HFFc6 (cell line): ENCODE data around the gene SMARCB1. TPM values are rescaled to one million over a fixed set of nuclear protein-coding genes. Genes with fewer than 3 reads are reported as not detected.

Experiments used
- DNase-seq: peaks from one replicate; pipeline ENCODE4 v3.0.0-alpha.2; 2018
- H3K27ac Mint-ChIP-seq: 2 replicates; pipeline ENCODE4 v1.8.0; 2020; ENCODE audit warnings: mild to moderate bottlenecking, mixed read lengths
- H3K27me3 Mint-ChIP-seq: 2 replicates; pipeline ENCODE4 v1.8.0; 2021; ENCODE audit warnings: mild to moderate bottlenecking, moderate library complexity, mixed read lengths; ENCODE audit not compliant: insufficient read depth
- H3K36me3 Mint-ChIP-seq: 2 replicates; pipeline ENCODE4 v1.8.0; 2021; ENCODE audit warnings: low read depth, mixed read lengths
- H3K4me1 Mint-ChIP-seq: 2 replicates; pipeline ENCODE4 v1.8.0; 2020; ENCODE audit warnings: low read depth, mixed read lengths
- H3K4me3 Mint-ChIP-seq: 2 replicates; pipeline ENCODE4 v1.8.0; 2020; ENCODE audit warnings: mild to moderate bottlenecking, moderate library complexity, mixed read lengths
- H3K9me3 Mint-ChIP-seq: 2 replicates; pipeline ENCODE4 v1.8.0; 2020; ENCODE audit warnings: mild to moderate bottlenecking, mixed read lengths
- total RNA-seq, 6 experiments: library from RNA; stranded (reverse); fragmentation: NEBNext Ultra II Directional; extraction: Animal tissue kit (Norgen Biotek cat#: 25700); gene quantifications; 2 replicates in 1 of 6; 3 replicates in 5 of 6; pipeline ENCODE4 v1.2.3, GENCODE V29; 2021
- TF ChIP-seq, protein P1 (sequence below): fragments of 200-600 bp; sonication (generic); IDR thresholded peaks from 2 replicates; pipeline ENCODE4 v1.5.0; 2021; ENCODE audit warnings: antibody characterized with exemption, mild to moderate bottlenecking

SMARCB1 gene
- total RNA-seq, 6 experiments from 2014 or later, result 91.5 to 101 (median 97.3) TPM

DNA sequence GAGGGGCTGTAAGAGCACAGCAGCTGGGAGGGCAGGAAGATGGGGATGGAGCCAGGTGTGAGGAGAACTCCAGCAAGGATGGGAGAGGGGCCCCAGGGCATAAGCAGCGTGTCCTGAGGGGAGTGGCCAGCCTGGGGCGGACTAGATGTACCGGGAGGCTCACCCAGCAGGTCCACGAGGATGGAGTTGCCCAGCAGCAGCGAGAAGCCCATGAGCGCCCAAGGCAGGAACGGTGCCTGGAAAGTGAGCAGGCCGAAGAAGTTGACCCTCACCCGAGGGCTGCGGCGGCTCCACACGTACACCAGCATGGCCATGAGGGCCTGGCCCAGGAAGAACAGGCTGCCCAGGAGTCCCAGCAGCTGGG lies 50.7 kb downstream of the SMARCB1 start:
- H3K4me3 Mint-ChIP-seq, result no peak overlapping the region; the same call in 1 of the 2 replicates
- H3K4me1 Mint-ChIP-seq, result peaks cover 22% of the 10 kb centered on the region
- H3K27me3 Mint-ChIP-seq, result peaks cover 26% of the 10 kb centered on the region
- peaks cover 4% of the 10 kb centered on the region; the same call in 1 of the 2 replicates for H3K9me3 Mint-ChIP-seq
- DNase-seq, result no peak
- no peak overlapping the region for H3K27ac Mint-ChIP-seq
- TF ChIP-seq, protein P1, sequence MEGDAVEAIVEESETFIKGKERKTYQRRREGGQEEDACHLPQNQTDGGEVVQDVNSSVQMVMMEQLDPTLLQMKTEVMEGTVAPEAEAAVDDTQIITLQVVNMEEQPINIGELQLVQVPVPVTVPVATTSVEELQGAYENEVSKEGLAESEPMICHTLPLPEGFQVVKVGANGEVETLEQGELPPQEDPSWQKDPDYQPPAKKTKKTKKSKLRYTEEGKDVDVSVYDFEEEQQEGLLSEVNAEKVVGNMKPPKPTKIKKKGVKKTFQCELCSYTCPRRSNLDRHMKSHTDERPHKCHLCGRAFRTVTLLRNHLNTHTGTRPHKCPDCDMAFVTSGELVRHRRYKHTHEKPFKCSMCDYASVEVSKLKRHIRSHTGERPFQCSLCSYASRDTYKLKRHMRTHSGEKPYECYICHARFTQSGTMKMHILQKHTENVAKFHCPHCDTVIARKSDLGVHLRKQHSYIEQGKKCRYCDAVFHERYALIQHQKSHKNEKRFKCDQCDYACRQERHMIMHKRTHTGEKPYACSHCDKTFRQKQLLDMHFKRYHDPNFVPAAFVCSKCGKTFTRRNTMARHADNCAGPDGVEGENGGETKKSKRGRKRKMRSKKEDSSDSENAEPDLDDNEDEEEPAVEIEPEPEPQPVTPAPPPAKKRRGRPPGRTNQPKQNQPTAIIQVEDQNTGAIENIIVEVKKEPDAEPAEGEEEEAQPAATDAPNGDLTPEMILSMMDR, result no peak
- peaks cover 12% of the 10 kb centered on the region; the same call in 1 of the 2 replicates for H3K36me3 Mint-ChIP-seq

DNA sequence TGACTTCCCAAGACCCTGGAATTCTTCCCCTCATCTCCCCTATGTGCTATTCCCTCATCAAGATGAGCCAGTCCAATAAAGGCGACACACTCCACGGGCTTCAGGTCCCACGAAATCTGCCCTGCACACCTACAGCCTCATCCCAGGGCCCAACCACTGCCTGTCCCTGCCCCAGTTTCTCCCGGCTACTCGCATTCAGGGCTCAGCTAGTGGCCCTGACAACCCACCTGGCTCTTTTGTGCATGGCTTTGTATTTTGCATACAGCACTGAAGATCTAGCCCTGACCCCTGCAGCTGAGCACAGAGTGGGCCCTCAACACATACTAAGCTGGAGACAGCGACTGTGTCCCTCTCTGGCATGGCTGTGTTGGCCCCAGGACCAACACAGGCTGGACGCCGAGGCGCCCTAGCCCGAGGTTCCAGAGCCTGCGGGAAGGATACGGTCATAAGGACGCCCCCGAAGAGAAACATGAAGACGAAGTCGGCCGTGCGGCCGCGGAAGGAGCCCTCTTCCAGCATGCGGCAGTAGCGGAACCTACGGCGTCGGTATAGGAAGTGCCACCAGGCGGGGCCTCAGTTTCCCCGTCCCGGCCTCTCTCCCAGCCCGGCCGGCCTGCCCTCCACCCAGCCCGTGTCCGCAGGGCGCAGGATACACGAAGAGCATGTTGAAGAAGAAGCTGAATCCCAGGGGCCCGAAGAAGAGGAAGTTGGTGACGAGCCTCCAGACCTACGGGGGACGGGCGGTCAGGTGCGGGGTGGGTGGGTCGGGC lies 51.3 kb downstream of the SMARCB1 start:
- Mint-ChIP-seq H3K27ac (no peak overlapping the region; the same call in 1 of the 2 replicates), H3K4me1 (peaks cover 22% of the 10 kb centered on the region)
- TF ChIP-seq, protein P1, result no peak

DNA sequence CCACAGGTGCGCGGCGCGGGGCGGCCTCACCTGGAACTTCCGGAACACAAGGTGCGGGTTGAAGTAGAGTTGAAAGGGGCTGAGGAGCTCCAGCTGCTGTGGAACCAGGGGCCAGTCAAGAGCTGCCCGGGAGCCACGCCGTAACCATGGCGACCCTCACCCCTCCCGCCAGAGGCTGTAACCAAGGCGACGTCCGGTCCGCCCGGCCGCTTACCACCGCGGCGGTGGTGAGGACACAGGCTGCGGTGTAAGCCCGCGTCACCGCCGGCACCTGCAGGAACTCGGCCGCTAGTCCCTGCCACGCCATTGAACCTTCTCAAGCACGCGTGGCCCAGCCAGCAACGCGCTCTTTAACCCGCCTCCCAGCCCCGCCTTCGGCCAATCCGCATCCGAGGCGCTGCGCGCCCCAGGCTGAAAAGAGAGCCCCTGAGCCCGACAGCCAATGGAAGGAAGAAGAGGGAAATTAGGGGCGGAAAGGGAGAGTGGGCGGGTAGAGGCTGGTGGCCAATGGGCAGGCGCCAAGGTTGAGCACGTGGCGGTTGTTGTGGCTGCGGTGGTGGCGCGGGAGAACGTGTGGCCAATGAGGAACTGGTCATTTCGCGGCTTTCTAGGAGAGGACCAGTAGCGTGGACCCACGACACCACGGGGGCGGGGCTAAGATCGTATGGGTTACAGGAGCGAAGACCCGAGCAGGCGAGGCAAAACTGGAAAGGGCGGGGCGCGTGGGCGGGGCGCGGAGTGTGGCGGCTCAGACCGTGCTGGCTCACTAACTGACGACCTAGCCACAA lies 52.1 kb downstream of the SMARCB1 start, which contains the start of gene DERL3:
Gene DERL3 (minus strand): TSS at position 326 of the 788 bp plus-strand sequence. CDS start 19 bp downstream, at position 307.
- TF ChIP-seq, protein P1, result no peak
- H3K36me3 Mint-ChIP-seq, result peaks cover 12% of the 10 kb centered on the region; the same call in 1 of the 2 replicates
- DNase-seq, result peak; percentile 92
- H3K4me1 Mint-ChIP-seq, result peaks cover 22% of the 10 kb centered on the region
- H3K4me3 Mint-ChIP-seq, result peak within 1 kb of the TSS; percentile 63
- peak within 1 kb of the TSS; percentile 36 for H3K27ac Mint-ChIP-seq
- peaks cover 4% of the 10 kb centered on the region; the same call in 1 of the 2 replicates for H3K9me3 Mint-ChIP-seq
- H3K27me3 Mint-ChIP-seq, result peaks cover 25% of the 10 kb centered on the region

More for the DNA sequence above, 51.3 kb downstream of the SMARCB1 start:
- no peak for DNase-seq
- H3K4me3 Mint-ChIP-seq, result peak overlapping the region; percentile 51
- H3K27me3 Mint-ChIP-seq, result peaks cover 26% of the 10 kb centered on the region
- H3K9me3 Mint-ChIP-seq, result peaks cover 4% of the 10 kb centered on the region; the same call in 1 of the 2 replicates
- peaks cover 12% of the 10 kb centered on the region; the same call in 1 of the 2 replicates for H3K36me3 Mint-ChIP-seq

DNA sequence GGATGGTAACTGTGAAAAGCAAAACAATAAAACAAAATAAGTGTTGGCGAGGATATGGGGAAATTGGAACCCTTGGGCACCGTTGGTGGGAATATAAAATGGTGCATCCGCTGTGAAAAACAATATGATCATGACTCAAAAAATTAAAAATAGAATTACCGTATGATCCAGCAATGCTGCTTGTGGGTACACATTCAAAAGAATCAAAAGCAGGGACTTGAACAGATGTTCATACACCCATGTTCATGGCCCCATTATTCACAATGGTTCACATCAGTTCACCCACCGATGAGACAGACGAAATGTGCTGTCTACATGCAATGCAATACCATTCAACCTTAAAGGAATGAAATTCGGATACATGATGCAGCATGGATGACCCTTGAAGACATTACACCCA lies 53.3 kb downstream of the SMARCB1 start:
- no peak overlapping the region for H3K4me3 Mint-ChIP-seq
- TF ChIP-seq, protein P1, result no peak
- no peak for DNase-seq
- peaks cover 31% of the 10 kb centered on the region for H3K4me1 Mint-ChIP-seq
- H3K9me3 Mint-ChIP-seq, result peaks cover 4% of the 10 kb centered on the region; the same call in 1 of the 2 replicates
- no peak overlapping the region for H3K27ac Mint-ChIP-seq
- peaks cover 25% of the 10 kb centered on the region for H3K27me3 Mint-ChIP-seq
- H3K36me3 Mint-ChIP-seq, result peaks cover 12% of the 10 kb centered on the region; the same call in 1 of the 2 replicates

DNA sequence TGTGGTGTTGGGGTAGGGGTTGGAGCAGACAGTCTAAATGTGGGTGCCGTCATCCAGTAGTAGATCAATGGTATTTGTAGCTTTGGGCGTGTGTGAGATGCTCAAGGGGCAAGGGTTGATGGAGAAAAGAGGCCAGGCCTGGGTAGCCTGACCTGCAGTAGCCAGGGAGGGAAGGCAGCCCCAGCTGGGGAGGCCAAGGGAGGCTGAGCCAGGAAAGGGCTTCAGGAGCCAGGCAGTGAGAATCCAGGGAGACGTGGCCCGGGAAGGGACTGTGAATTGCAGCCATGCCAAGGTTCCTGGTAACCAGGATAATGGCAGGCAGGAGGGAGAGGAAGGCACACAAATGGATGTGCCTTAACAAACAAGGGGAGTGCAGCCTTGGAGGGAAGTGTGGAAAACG lies 54.5 kb downstream of the SMARCB1 start:
- H3K36me3 Mint-ChIP-seq, result peaks cover 9% of the 10 kb centered on the region; the same call in 1 of the 2 replicates
- H3K9me3 Mint-ChIP-seq, result peaks cover 4% of the 10 kb centered on the region; the same call in 1 of the 2 replicates
- TF ChIP-seq, protein P1, result no peak
- H3K27ac Mint-ChIP-seq, result no peak overlapping the region
- DNase-seq, result no peak
- peaks cover 32% of the 10 kb centered on the region for H3K4me1 Mint-ChIP-seq
- H3K4me3 Mint-ChIP-seq, result no peak overlapping the region
- peaks cover 25% of the 10 kb centered on the region for H3K27me3 Mint-ChIP-seq
